ENCODE data around the gene KIAA1217.

The KIAA1217 gene

GRCh38 chr10:24307696-24308485 lies 99.0 kb downstream of the KIAA1217 start:
- H3K36me3 ChIP-seq (ENCODE audit: control insufficient read depth in 2 of 2, insufficient read depth in 1 of 2, low read length in 2 of 2), result no peaks in the 10 kb centered on the region
- H3K27ac ChIP-seq (ENCODE audit: extremely low read depth, low read depth, low read length), result no peak overlapping the region
- no peak for TF ChIP-seq ZNF549 (tag by site-specific recombination; IDR thresholded peaks at IDR 0.05)
- no peak for TF ChIP-seq ZBTB20 (tag by site-specific recombination; IDR thresholded peaks at IDR 0.05)
- no peak for TF ChIP-seq ZNF114 (tag by site-specific recombination; IDR thresholded peaks at IDR 0.05)
- TF ChIP-seq ZNF768 (tag by site-specific recombination; IDR thresholded peaks at IDR 0.05), result no peak
- no peak for TF ChIP-seq ZFP37 (tag by site-specific recombination; IDR thresholded peaks at IDR 0.05)
- TF ChIP-seq, protein P1, sequence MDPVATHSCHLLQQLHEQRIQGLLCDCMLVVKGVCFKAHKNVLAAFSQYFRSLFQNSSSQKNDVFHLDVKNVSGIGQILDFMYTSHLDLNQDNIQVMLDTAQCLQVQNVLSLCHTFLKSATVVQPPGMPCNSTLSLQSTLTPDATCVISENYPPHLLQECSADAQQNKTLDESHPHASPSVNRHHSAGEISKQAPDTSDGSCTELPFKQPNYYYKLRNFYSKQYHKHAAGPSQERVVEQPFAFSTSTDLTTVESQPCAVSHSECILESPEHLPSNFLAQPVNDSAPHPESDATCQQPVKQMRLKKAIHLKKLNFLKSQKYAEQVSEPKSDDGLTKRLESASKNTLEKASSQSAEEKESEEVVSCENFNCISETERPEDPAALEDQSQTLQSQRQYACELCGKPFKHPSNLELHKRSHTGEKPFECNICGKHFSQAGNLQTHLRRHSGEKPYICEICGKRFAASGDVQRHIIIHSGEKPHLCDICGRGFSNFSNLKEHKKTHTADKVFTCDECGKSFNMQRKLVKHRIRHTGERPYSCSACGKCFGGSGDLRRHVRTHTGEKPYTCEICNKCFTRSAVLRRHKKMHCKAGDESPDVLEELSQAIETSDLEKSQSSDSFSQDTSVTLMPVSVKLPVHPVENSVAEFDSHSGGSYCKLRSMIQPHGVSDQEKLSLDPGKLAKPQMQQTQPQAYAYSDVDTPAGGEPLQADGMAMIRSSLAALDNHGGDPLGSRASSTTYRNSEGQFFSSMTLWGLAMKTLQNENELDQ (tag by site-specific recombination; IDR thresholded peaks at IDR 0.05; ENCODE audit: low read depth), result no peak
- TF ChIP-seq ZNF792 (tag by site-specific recombination; IDR thresholded peaks at IDR 0.05), result no peak
- TF ChIP-seq ZNF138 (tag by site-specific recombination; IDR thresholded peaks at IDR 0.05; ENCODE audit: borderline replicate concordance), result no peak
- TF ChIP-seq ZNF629 (tag by site-specific recombination; IDR thresholded peaks at IDR 0.05), result no peak
- TF ChIP-seq ZNF596 (tag by site-specific recombination; IDR thresholded peaks at IDR 0.05), result no peak
- TF ChIP-seq FEZF1 (tag by site-specific recombination; IDR thresholded peaks at IDR 0.05), result no peak
- ChIA-PET CTCF (no interaction called here), POLR2A (no interaction called here)
- no peak overlapping the region for H3K4me3 ChIP-seq (ENCODE audit: low read depth, low read length)
- no peaks in the 10 kb centered on the region for H3K9me3 ChIP-seq (ENCODE audit: control insufficient read depth, insufficient read depth, low read depth, low read length)
- H3K4me1 ChIP-seq (ENCODE audit: control insufficient read depth, insufficient read depth, low read length), result no peaks in the 10 kb centered on the region

- Histone ChIP-seq H3K27ac (ENCODE audit: extremely low read depth, low read depth, low read length) (no peak overlapping the region), H3K36me3 (ENCODE audit: control insufficient read depth in 2 of 2, insufficient read depth in 1 of 2, low read length in 2 of 2) (no peaks in the 10 kb centered on the region), H3K4me3 (ENCODE audit: low read depth, low read length) (no peak overlapping the region), H3K4me1 (ENCODE audit: control insufficient read depth, insufficient read depth, low read length) (no peaks in the 10 kb centered on the region), H3K9me3 (ENCODE audit: control insufficient read depth, insufficient read depth, low read depth, low read length) (no peaks in the 10 kb centered on the region)
- POLR2A ChIA-PET, result no interaction called here
- CTCF ChIA-PET, result no interaction called here
- TF ChIP-seq ZNF623 (tag by site-specific recombination; IDR thresholded peaks at IDR 0.05), result no peak
- no peak for TF ChIP-seq ZNF701 (tag by site-specific recombination; IDR thresholded peaks at IDR 0.05)
- no peak for TF ChIP-seq ZNF354C (tag by site-specific recombination; IDR thresholded peaks at IDR 0.05; ENCODE audit: borderline replicate concordance, low read depth)
- TF ChIP-seq, protein P2, sequence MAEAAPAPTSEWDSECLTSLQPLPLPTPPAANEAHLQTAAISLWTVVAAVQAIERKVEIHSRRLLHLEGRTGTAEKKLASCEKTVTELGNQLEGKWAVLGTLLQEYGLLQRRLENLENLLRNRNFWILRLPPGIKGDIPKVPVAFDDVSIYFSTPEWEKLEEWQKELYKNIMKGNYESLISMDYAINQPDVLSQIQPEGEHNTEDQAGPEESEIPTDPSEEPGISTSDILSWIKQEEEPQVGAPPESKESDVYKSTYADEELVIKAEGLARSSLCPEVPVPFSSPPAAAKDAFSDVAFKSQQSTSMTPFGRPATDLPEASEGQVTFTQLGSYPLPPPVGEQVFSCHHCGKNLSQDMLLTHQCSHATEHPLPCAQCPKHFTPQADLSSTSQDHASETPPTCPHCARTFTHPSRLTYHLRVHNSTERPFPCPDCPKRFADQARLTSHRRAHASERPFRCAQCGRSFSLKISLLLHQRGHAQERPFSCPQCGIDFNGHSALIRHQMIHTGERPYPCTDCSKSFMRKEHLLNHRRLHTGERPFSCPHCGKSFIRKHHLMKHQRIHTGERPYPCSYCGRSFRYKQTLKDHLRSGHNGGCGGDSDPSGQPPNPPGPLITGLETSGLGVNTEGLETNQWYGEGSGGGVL (tag by site-specific recombination; IDR thresholded peaks at IDR 0.05), result no peak
- no peak for TF ChIP-seq ZNF664 (tag by site-specific recombination; IDR thresholded peaks at IDR 0.05)
- TF ChIP-seq, protein P3, sequence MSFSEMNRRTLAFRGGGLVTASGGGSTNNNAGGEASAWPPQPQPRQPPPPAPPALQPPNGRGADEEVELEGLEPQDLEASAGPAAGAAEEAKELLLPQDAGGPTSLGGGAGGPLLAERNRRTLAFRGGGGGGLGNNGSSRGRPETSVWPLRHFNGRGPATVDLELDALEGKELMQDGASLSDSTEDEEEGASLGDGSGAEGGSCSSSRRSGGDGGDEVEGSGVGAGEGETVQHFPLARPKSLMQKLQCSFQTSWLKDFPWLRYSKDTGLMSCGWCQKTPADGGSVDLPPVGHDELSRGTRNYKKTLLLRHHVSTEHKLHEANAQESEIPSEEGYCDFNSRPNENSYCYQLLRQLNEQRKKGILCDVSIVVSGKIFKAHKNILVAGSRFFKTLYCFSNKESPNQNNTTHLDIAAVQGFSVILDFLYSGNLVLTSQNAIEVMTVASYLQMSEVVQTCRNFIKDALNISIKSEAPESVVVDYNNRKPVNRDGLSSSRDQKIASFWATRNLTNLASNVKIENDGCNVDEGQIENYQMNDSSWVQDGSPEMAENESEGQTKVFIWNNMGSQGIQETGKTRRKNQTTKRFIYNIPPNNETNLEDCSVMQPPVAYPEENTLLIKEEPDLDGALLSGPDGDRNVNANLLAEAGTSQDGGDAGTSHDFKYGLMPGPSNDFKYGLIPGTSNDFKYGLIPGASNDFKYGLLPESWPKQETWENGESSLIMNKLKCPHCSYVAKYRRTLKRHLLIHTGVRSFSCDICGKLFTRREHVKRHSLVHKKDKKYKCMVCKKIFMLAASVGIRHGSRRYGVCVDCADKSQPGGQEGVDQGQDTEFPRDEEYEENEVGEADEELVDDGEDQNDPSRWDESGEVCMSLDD (tag by site-specific recombination; IDR thresholded peaks at IDR 0.05), result no peak
- TF ChIP-seq, protein P4, sequence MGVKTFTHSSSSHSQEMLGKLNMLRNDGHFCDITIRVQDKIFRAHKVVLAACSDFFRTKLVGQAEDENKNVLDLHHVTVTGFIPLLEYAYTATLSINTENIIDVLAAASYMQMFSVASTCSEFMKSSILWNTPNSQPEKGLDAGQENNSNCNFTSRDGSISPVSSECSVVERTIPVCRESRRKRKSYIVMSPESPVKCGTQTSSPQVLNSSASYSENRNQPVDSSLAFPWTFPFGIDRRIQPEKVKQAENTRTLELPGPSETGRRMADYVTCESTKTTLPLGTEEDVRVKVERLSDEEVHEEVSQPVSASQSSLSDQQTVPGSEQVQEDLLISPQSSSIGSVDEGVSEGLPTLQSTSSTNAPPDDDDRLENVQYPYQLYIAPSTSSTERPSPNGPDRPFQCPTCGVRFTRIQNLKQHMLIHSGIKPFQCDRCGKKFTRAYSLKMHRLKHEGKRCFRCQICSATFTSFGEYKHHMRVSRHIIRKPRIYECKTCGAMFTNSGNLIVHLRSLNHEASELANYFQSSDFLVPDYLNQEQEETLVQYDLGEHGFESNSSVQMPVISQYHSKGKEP (tag by site-specific recombination; IDR thresholded peaks at IDR 0.05), result no peak
- no peak for TF ChIP-seq REST (tag by site-specific recombination; IDR thresholded peaks at IDR 0.05)
- no peak for TF ChIP-seq BCL11A (tag by site-specific recombination; IDR thresholded peaks at IDR 0.05; ENCODE audit: low read depth)
- TF ChIP-seq SP3 (tag by site-specific recombination; IDR thresholded peaks at IDR 0.05), result no peak
- TF ChIP-seq, protein P5, sequence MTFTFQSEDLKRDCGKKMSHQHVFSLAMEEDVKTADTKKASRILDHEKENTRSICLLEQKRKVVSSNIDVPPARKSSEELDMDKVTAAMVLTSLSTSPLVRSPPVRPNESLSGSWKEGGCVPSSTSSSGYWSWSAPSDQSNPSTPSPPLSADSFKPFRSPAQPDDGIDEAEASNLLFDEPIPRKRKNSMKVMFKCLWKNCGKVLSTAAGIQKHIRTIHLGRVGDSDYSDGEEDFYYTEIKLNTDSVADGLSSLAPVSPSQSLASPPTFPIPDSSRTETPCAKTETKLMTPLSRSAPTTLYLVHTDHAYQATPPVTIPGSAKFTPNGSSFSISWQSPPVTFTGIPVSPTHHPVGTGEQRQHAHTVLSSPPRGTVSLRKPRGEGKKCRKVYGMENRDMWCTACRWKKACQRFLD (tag by site-specific recombination; IDR thresholded peaks at IDR 0.05), result no peak
Measured at GRCh38 chr10:24310104-24310503, 101.2 kb downstream of the KIAA1217 start.
